HepG2 (cell line): Measurements from ENCODE around the gene BDNF. TPM values are rescaled to one million over a fixed set of nuclear protein-coding genes. Genes with fewer than 3 reads are reported as not detected.

ENCODE experiments used
- ATAC-seq: fragments of 200-7000 bp; cut with Tn5 transposase; 3 replicates; pipeline ENCODE4 v1.9.1; 2020; ENCODE audit warnings: mild to moderate bottlenecking, moderate library complexity
- BruUV-seq: library from RNA; stranded (reverse); fragments of 400-500 nt; replicated peaks from 2 replicates; lab custom pipeline; 2021; lab: Mats Ljungman, UMichigan
- CTCF ChIA-PET: fragments of 300-600 bp; formaldehyde crosslinking; extraction: SDS; loops from one replicate; lab custom pipeline; 2021; ENCODE audit warnings: low total read pairs, inconsistent platforms, low intra/inter-chr PET ratio; lab: Yijun Ruan, JAX
- POLR2A ChIA-PET: fragments of 350-600 bp; sonication (Branson Sonifier 250); formaldehyde crosslinking; loops from one replicate; lab custom pipeline; 2020; ENCODE audit warnings: antibody characterized with exemption, inconsistent platforms; lab: Yijun Ruan, JAX
- DNase-seq: peaks from one replicate; pipeline ENCODE4 v3.0.0-alpha.2; 2015; ENCODE audit warnings: low spot score
- FAIRE-seq: peaks from 3 replicates; lab custom pipeline; 2011; peaks lifted over from hg19 to GRCh38; lab: Jason Lieb, UNC
- H2AFZ ChIP-seq: one replicate; pipeline ENCODE4 v1.6.1; 2011; ENCODE audit warnings: low read length, inconsistent platforms
- H3K27ac ChIP-seq: fragments of 300-600 bp; 3 replicates; pipeline ENCODE4 v1.8.0; 2011; ENCODE audit warnings: mixed run types, mild to moderate bottlenecking, mixed read lengths, low read length, inconsistent platforms; ENCODE audit not compliant: insufficient read depth; ENCODE audit errors: extremely low read length
- H3K27me3 ChIP-seq, 2 experiments: fragments of 200-600 bp in 1 of 2; 2 replicates in 1 of 2; 3 replicates in 1 of 2; pipeline versions ENCODE4 v1.6.0 to v1.8.0; 2011; ENCODE audit warnings: low read length in 2 of 2, mild to moderate bottlenecking in 2 of 2, moderate library complexity in 2 of 2, inconsistent platforms in 1 of 2; ENCODE audit not compliant: insufficient read depth in 2 of 2, control insufficient read depth in 1 of 2
- H3K36me3 ChIP-seq, 2 experiments: fragments of 200-600 bp in 1 of 2; replicated peaks in 1 of 2; 2 replicates in 1 of 2; 3 replicates in 1 of 2; pipeline versions ENCODE4 v1.5.1 to v1.8.0; 2011; ENCODE audit warnings: low read length in 2 of 2, inconsistent platforms in 1 of 2; ENCODE audit not compliant: insufficient read depth in 2 of 2, control insufficient read depth in 1 of 2
- H3K4me1 ChIP-seq: 2 replicates; pipeline ENCODE4 v1.5.1; 2012; ENCODE audit warnings: low read length, inconsistent platforms; ENCODE audit not compliant: insufficient read depth
- H3K4me2 ChIP-seq: 2 replicates; pipeline ENCODE4 v1.6.0; 2011; ENCODE audit warnings: low read depth, low read length, inconsistent platforms
- H3K4me3 ChIP-seq, 3 experiments: fragments of 200-600 bp in 1 of 3; sonication (generic), shearing (Covaris generic) in 1 of 3; replicated peaks in 1 of 3; 2 replicates each; pipeline ENCODE4 v1.5.1; 2011 to 2016; ENCODE audit warnings: low read length in 3 of 3, inconsistent platforms in 2 of 3, low read depth in 2 of 3, mild to moderate bottlenecking in 2 of 3, control low read depth in 1 of 3, mixed read lengths in 1 of 3; ENCODE audit not compliant: insufficient read depth in 1 of 3
- H3K79me2 ChIP-seq: one replicate; pipeline ENCODE4 v1.6.1; 2011; ENCODE audit warnings: low read length, inconsistent platforms; ENCODE audit not compliant: insufficient read depth
- H3K9ac ChIP-seq: 2 replicates; pipeline ENCODE4 v1.6.0; 2011; ENCODE audit warnings: mild to moderate bottlenecking, low read depth, low read length, inconsistent platforms; ENCODE audit not compliant: insufficient read depth
- H3K9me3 ChIP-seq: 2 replicates; pipeline ENCODE4 v1.5.1; 2012; ENCODE audit warnings: mild to moderate bottlenecking, low read length
- H4K20me1 ChIP-seq: 2 replicates; pipeline ENCODE4 v1.6.0; 2011; ENCODE audit warnings: inconsistent platforms, mild to moderate bottlenecking, low read length, moderate library complexity; ENCODE audit not compliant: insufficient read depth
- ATAD3A ChIP-seq: sonication (generic); formaldehyde crosslinking; IDR thresholded peaks from 2 replicates; pipeline ENCODE4 v1.4.0; 2020; ENCODE audit warnings: missing genetic modification reagents
- LCORL ChIP-seq, 2 experiments: fragments of 450-650 bp in 1 of 2; sonication (generic) in 1 of 2; formaldehyde crosslinking in 1 of 2; IDR thresholded peaks; 2 replicates each; pipeline versions ENCODE4 v1.5.0 to v1.6.1; 2017 to 2020; ENCODE audit warnings: antibody characterized with exemption in 1 of 2, missing genetic modification reagents in 1 of 2
- NFE2L2 ChIP-seq: fragments of 150-350 bp; IDR thresholded peaks from 2 replicates; pipeline ENCODE4 v1.6.1; 2014; ENCODE audit warnings: low read length
- POLR2A ChIP-seq, 2 experiments: IDR thresholded peaks; 2 replicates each; pipeline ENCODE4 v1.6.1; 2011; ENCODE audit warnings: low read depth in 2 of 2, low read length in 2 of 2, mild to moderate bottlenecking in 1 of 2, moderate library complexity in 1 of 2; ENCODE audit not compliant: insufficient read depth in 1 of 2
- RELA ChIP-seq: sonication (generic); formaldehyde crosslinking; IDR thresholded peaks from 2 replicates; pipeline ENCODE4 v1.4.0; 2020; ENCODE audit warnings: missing genetic modification reagents
- RFXANK ChIP-seq: IDR thresholded peaks from 2 replicates; pipeline ENCODE4 v1.6.1; 2016
- ZBTB38 ChIP-seq: sonication (generic); formaldehyde crosslinking; IDR thresholded peaks from 2 replicates; pipeline ENCODE4 v1.5.1; 2020; ENCODE audit warnings: mild to moderate bottlenecking, missing genetic modification reagents
- ZNF3 ChIP-seq: IDR thresholded peaks from 2 replicates; pipeline ENCODE4 v1.7.0; 2017; ENCODE audit warnings: inconsistent platforms
- ZSCAN12 ChIP-seq: sonication (generic); formaldehyde crosslinking; IDR thresholded peaks from 2 replicates; pipeline ENCODE4 v1.9.0; 2021; ENCODE audit warnings: mild to moderate bottlenecking, missing genetic modification reagents
- WGBS: methylation state at CpG from one replicate; pipeline ENCODE4 v1.1.6; 2017; ENCODE audit warnings: low lambda C conversion rate; 5-methylcytosine and 5-hydroxymethylcytosine counted together
- in situ Hi-C: cut with HindIII; loops from 2 replicates; pipeline ENCODE4 v1.10.0; 2017; ENCODE audit warnings: low pct_unique_long_range_greater_than_20kb; ENCODE audit not compliant: extremely low pct_ligation_motif_present
- intact Hi-C: fragments of 100-400 bp; cut with micrococcal nuclease; formaldehyde crosslinking; loops from one replicate; pipeline ENCODE4 v1.10.0; 2022; ENCODE audit not compliant: unreplicated experiment
- polyA plus RNA-seq, 8 experiments: library from polyadenylated mRNA; depleted of rRNA in 3 of 8; stranded (reverse) in 7 of 8; unstranded in 1 of 8; fragments of >200 nt; fragmentation: Illumina TruSeq in 4 of 8; extraction: Trizol in 4 of 8; gene quantifications; 2 replicates each; pipeline versions ENCODE4 v1.2.1 to v1.2.3, GENCODE V29; 2011 to 2016; ENCODE audit warnings: low read depth in 4 of 8, missing spikeins in 1 of 8, mixed read lengths in 1 of 8; ENCODE audit not compliant: insufficient read depth in 1 of 8
- total RNA-seq, 5 experiments: library from RNA; depleted of rRNA; stranded (reverse); fragments of >200 nt; fragmentation: Illumina TruSeq; extraction: Trizol; gene quantifications; 2 replicates each; pipeline ENCODE4 v1.2.3, GENCODE V29; 2016; ENCODE audit warnings: low read depth in 1 of 5
- TF ChIP-seq, protein P1 (sequence below): IDR thresholded peaks from 2 replicates; pipeline ENCODE4 v1.6.1; 2016
- TF ChIP-seq, protein P2 (sequence below): sonication (generic); formaldehyde crosslinking; IDR thresholded peaks from 2 replicates; pipeline ENCODE4 v1.5.0; 2020; ENCODE audit warnings: mild to moderate bottlenecking, low read depth, missing genetic modification reagents, borderline replicate concordance

BDNF gene
- total and polyA plus RNA-seq, 2 of the 13 experiments (the other 11 are each of a cell fraction or from before 2014, with no cell fraction given) = 0.02 TPM; not detected in 1

DNA sequence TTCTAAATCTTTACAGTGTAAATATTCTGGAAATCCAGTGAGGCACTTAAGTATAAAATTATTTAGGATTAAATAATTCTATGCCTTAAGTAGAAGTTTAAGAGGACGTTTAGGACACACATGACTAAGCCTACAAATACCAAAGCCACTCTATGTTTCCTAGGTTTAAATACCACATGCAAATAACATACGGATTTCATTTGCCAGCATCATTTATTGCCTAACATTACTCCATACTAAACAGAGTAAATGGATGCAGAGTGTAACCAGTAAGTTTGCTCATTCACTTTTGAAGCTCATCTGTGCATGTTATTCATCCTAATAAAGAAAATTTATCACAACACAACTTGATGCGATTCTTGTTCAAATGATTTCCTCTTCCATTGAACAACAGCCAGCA, 4.1 kb downstream of the BDNF start:
- no peak for FAIRE-seq
- Histone ChIP-seq H2AFZ (no peak overlapping the region), H3K9ac (no peak overlapping the region), H3K27me3 (peaks cover 0 to 23% of the 10 kb centered on the region in 2 experiments; a peak in 2 of 5 replicates)
- BruUV-seq = no TSS peak
- TF ChIP-seq, protein P1, sequence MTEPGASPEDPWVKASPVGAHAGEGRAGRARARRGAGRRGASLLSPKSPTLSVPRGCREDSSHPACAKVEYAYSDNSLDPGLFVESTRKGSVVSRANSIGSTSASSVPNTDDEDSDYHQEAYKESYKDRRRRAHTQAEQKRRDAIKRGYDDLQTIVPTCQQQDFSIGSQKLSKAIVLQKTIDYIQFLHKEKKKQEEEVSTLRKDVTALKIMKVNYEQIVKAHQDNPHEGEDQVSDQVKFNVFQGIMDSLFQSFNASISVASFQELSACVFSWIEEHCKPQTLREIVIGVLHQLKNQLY (CRISPR knock-in tag) = no peak
- TF ChIP-seq ATAD3A (CRISPR knock-in tag) = no peak
- TF ChIP-seq ZSCAN12 (CRISPR knock-in tag) = no peak
- TF ChIP-seq RELA = no peak
- TF ChIP-seq, protein P2, sequence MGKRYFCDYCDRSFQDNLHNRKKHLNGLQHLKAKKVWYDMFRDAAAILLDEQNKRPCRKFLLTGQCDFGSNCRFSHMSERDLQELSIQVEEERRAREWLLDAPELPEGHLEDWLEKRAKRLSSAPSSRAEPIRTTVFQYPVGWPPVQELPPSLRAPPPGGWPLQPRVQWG = no peak
- no peak for TF ChIP-seq POLR2A (IDR thresholded peaks at IDR 0.05; ENCODE audit: insufficient read depth in 1 of 2, low read depth in 2 of 2, low read length in 2 of 2)
- TF ChIP-seq LCORL (IDR thresholded peaks at IDR 0.05) = no peak
- no peak for TF ChIP-seq LCORL (CRISPR knock-in tag; IDR thresholded peaks at IDR 0.05)
- no peak for TF ChIP-seq ZNF3
- no peak for TF ChIP-seq NFE2L2
- no peak for TF ChIP-seq RFXANK (CRISPR knock-in tag)
- no peak for TF ChIP-seq ZBTB38 (CRISPR knock-in tag)
- TF ChIP-seq, all 625 proteins: peak for 0
- H3K4me3 ChIP-seq = no peak overlapping the region
- no peak for ATAC-seq
- WGBS = 10% methylated on average over 3 of the region's 3 CpGs
- intact Hi-C loops = no loop called here
- no peak overlapping the region for H3K27ac ChIP-seq
- H4K20me1 ChIP-seq = no peaks in the 10 kb centered on the region
- POLR2A ChIA-PET = no interaction called here
- H3K9me3 ChIP-seq = no peaks in the 10 kb centered on the region
- H3K36me3 ChIP-seq = no peaks in the 10 kb centered on the region
- in situ Hi-C loops = loop anchor here (5.0 to 25.0 kb wide), 4 partner anchors 836 to 1639 kb away; no protein-coding TSS in a partner anchor
- DNase-seq = no peak
- no peak overlapping the region for H3K4me2 ChIP-seq
- H3K4me1 ChIP-seq = peaks cover 23% of the 10 kb centered on the region
- no peaks in the 10 kb centered on the region for H3K79me2 ChIP-seq
- CTCF ChIA-PET = no interaction called here
